Neural progenitor cell (in vitro differentiated cells): ENCODE measurements around the gene CCDC142.

Experiments used
- CTCF ChIP-seq: fragments of 200-600 bp; sonication (generic); IDR thresholded peaks from 2 replicates; pipeline ENCODE4 v1.5.1; 2017; ENCODE audit warnings: antibody characterized with exemption, mild to moderate bottlenecking
- EZH2 ChIP-seq: fragments of 200-600 bp; sonication (generic); IDR thresholded peaks from 2 replicates; pipeline ENCODE4 v1.6.1; 2017; ENCODE audit warnings: antibody characterized with exemption, mild to moderate bottlenecking, moderate library complexity

GRCh38 chr2:74524955-74525716 lies 42.3 kb upstream of the CCDC142 start:
- TF ChIP-seq CTCF: no peak
- TF ChIP-seq EZH2: no peak
